Measurements from ENCODE around the gene HBA1.
"Not testable (repeated sequence)": the region's sequence is repeated elsewhere in the genome, so short reads cannot be mapped to it uniquely, and the experiment has no call there.

HBA1 gene

GRCh38 chr16:175011-175949 is 1.2 kb upstream of the HBA1 start:
- DNase-seq (ENCODE audit: low read depth): no peak

GRCh38 chr16:176006-176405 is 474 bp upstream of the HBA1 start:
- not testable (repeated sequence) for DNase-seq (ENCODE audit: low read depth)

- no peak for DNase-seq (ENCODE audit: low read depth)
Measured at GRCh38 chr16:177394-177822, 928 bp downstream of the HBA1 start.

- DNase-seq (ENCODE audit: low read depth): no peak
Measured at GRCh38 chr16:177981-178667, 1.6 kb downstream of the HBA1 start.

GRCh38 chr16:178668-179015 is 2.2 kb downstream of the HBA1 start:
- no peak for DNase-seq (ENCODE audit: low read depth)

- no peak for DNase-seq (ENCODE audit: low read depth)
Measured at GRCh38 chr16:179211-180092, 3.0 kb downstream of the HBA1 start.

- no peak for DNase-seq (ENCODE audit: low read depth)
Measured at GRCh38 chr16:180101-180675, 3.7 kb downstream of the HBA1 start, which contains the start of gene HBQ1. Gene HBQ1, plus strand, starts transcription at chr16:180459. Its CDS starts 28 bp downstream, at chr16:180487.

- DNase-seq (ENCODE audit: low read depth): peak; percentile 58
Measured at GRCh38 chr16:180681-181564, 4.4 kb downstream of the HBA1 start.

GRCh38 chr16:181565-182021 is 5.1 kb downstream of the HBA1 start:
- DNase-seq (ENCODE audit: low read depth): no peak

GRCh38 chr16:183005-183404 is 6.5 kb downstream of the HBA1 start:
- DNase-seq (ENCODE audit: low read depth): no peak

GRCh38 chr16:185213-185612 is 8.7 kb downstream of the HBA1 start:
- DNase-seq (ENCODE audit: low read depth): no peak

GRCh38 chr16:185691-186090 is 9.2 kb downstream of the HBA1 start:
- DNase-seq (ENCODE audit: low read depth): no peak

- DNase-seq (ENCODE audit: low read depth): no peak
Measured at GRCh38 chr16:187330-187729, 10.8 kb downstream of the HBA1 start.

GRCh38 chr16:188674-189073 is 12.2 kb downstream of the HBA1 start:
- no peak for DNase-seq (ENCODE audit: low read depth)

- DNase-seq (ENCODE audit: low read depth): no peak
Measured at GRCh38 chr16:189604-190186, 13.2 kb downstream of the HBA1 start.

- no peak for DNase-seq (ENCODE audit: low read depth)
Measured at GRCh38 chr16:191831-192230, 15.4 kb downstream of the HBA1 start.

- DNase-seq (ENCODE audit: low read depth): no peak
Measured at GRCh38 chr16:192686-193085, 16.2 kb downstream of the HBA1 start.

GRCh38 chr16:193441-193840 is 17.0 kb downstream of the HBA1 start:
- no peak for DNase-seq (ENCODE audit: low read depth)

- no peak for DNase-seq (ENCODE audit: low read depth)
Measured at GRCh38 chr16:194516-194915, 18.0 kb downstream of the HBA1 start.

GRCh38 chr16:200388-200787 is 23.9 kb downstream of the HBA1 start:
- DNase-seq (ENCODE audit: low read depth): no peak

Data from T-helper 22 cell (primary cell).